BLaER1 treated with 17β-estradiol and CSF1 and Interleukin-3, amounts not matched to agents 10 nM and 100 nM (cell line): ENCODE data around the gene DDX56.

ENCODE experiments used
- H3K27ac ChIP-seq, 11 experiments: shearing (Covaris generic); formaldehyde crosslinking; 2 replicates each; pipeline ENCODE4 v1.8.1; 2022
- H3K27me3 ChIP-seq, 11 experiments: shearing (Covaris generic); formaldehyde crosslinking; 2 replicates each; pipeline ENCODE4 v1.8.1; 2022
- H3K36me3 ChIP-seq, 11 experiments: shearing (Covaris generic); formaldehyde crosslinking; 2 replicates each; pipeline ENCODE4 v1.8.1; 2022
- H3K4me1 ChIP-seq, 10 experiments: shearing (Covaris generic); formaldehyde crosslinking; 2 replicates each; pipeline ENCODE4 v1.8.1; 2022
- H3K4me2 ChIP-seq, 11 experiments: shearing (Covaris generic); formaldehyde crosslinking; 2 replicates each; pipeline ENCODE4 v1.8.1; 2022
- H3K4me3 ChIP-seq, 10 experiments: shearing (Covaris generic); formaldehyde crosslinking; 2 replicates each; pipeline ENCODE4 v1.8.1; 2022
- H3K9ac ChIP-seq, 11 experiments: shearing (Covaris generic); formaldehyde crosslinking; 2 replicates each; pipeline ENCODE4 v1.8.1; 2022
- H3K9me3 ChIP-seq, 11 experiments: shearing (Covaris generic); formaldehyde crosslinking; replicated peaks in 1 of 11; 2 replicates each; pipeline ENCODE4 v1.8.1; 2022
- H4K20me1 ChIP-seq, 11 experiments: shearing (Covaris generic); formaldehyde crosslinking; 2 replicates each; pipeline ENCODE4 v1.8.1; 2022
- Cebpa-rat ChIP-seq, 11 experiments: shearing (Covaris generic); IDR thresholded peaks; 2 replicates each; pipeline ENCODE4 v1.8.1; 2022

The DDX56 gene

GRCh38 chr7:44530990-44531389 lies 42.7 kb downstream of the DDX56 start:
- H3K36me3 ChIP-seq = no peaks in the 10 kb centered on the region
- no peak overlapping the region for H3K27ac ChIP-seq
- peak overlapping the region in 6 of 11 experiments; percentile 6 to 25 (median 16); a peak in 8 of 22 replicates for H3K4me2 ChIP-seq
- H3K9me3 ChIP-seq = peaks cover 15 to 30% (median 23%) of the 10 kb centered on the region in 11 experiments
- H4K20me1 ChIP-seq = no peaks in the 10 kb centered on the region
- no peaks in the 10 kb centered on the region for H3K27me3 ChIP-seq
- no peak for TF ChIP-seq Cebpa-rat (IDR thresholded peaks at IDR 0.05)
- H3K4me3 ChIP-seq = no peak overlapping the region
- peaks cover 0 to 10% (median 8%) of the 10 kb centered on the region in 10 experiments; a peak in 11 of 20 replicates for H3K4me1 ChIP-seq
- no peak overlapping the region for H3K9ac ChIP-seq

GRCh38 chr7:44524811-44525388 lies 48.8 kb downstream of the DDX56 start:
- H3K36me3 ChIP-seq = no peaks in the 10 kb centered on the region
- H3K9me3 ChIP-seq = peaks cover 33 to 50% (median 42%) of the 10 kb centered on the region in 11 experiments
- no peaks in the 10 kb centered on the region for H4K20me1 ChIP-seq
- no peaks in the 10 kb centered on the region for H3K4me1 ChIP-seq
- H3K27ac ChIP-seq = no peak overlapping the region
- no peaks in the 10 kb centered on the region for H3K27me3 ChIP-seq
- H3K9ac ChIP-seq = no peak overlapping the region
- no peak overlapping the region for H3K4me3 ChIP-seq
- TF ChIP-seq Cebpa-rat (IDR thresholded peaks at IDR 0.05) = no peak
- no peak overlapping the region for H3K4me2 ChIP-seq

- no peak overlapping the region for H3K27ac ChIP-seq
- H3K9me3 ChIP-seq = peaks cover 29 to 37% (median 33%) of the 10 kb centered on the region in 11 experiments
- no peak overlapping the region for H3K4me3 ChIP-seq
- no peaks in the 10 kb centered on the region for H3K4me1 ChIP-seq
- H3K36me3 ChIP-seq = no peaks in the 10 kb centered on the region
- H3K27me3 ChIP-seq = no peaks in the 10 kb centered on the region
- H3K4me2 ChIP-seq = no peak overlapping the region
- H3K9ac ChIP-seq = no peak overlapping the region
- TF ChIP-seq Cebpa-rat (IDR thresholded peaks at IDR 0.05) = no peak
- no peaks in the 10 kb centered on the region for H4K20me1 ChIP-seq
Observed at GRCh38 chr7:44522315-44522714, 51.4 kb downstream of the DDX56 start.

GRCh38 chr7:44521347-44522095 lies 52.2 kb downstream of the DDX56 start:
- Histone ChIP-seq H3K27me3 (no peaks in the 10 kb centered on the region), H3K27ac (no peak overlapping the region), H4K20me1 (no peaks in the 10 kb centered on the region; a peak in 1 of 22 replicates), H3K36me3 (no peaks in the 10 kb centered on the region), H3K9ac (no peak overlapping the region), H3K4me1 (no peaks in the 10 kb centered on the region), H3K4me2 (no peak overlapping the region), H3K4me3 (no peak overlapping the region), H3K9me3 (peaks cover 22 to 29% (median 26%) of the 10 kb centered on the region in 11 experiments)
- no peak for TF ChIP-seq Cebpa-rat (IDR thresholded peaks at IDR 0.05)

- no peak for TF ChIP-seq Cebpa-rat (IDR thresholded peaks at IDR 0.05)
- no peak overlapping the region for H3K4me2 ChIP-seq
- H4K20me1 ChIP-seq = no peaks in the 10 kb centered on the region; a peak in 1 of 22 replicates
- H3K27me3 ChIP-seq = no peaks in the 10 kb centered on the region
- no peak overlapping the region for H3K9ac ChIP-seq
- H3K4me3 ChIP-seq = no peak overlapping the region
- peaks cover 14 to 19% (median 16%) of the 10 kb centered on the region in 11 experiments for H3K9me3 ChIP-seq
- peaks cover 0 to 8% (median 3%) of the 10 kb centered on the region in 10 experiments; a peak in 9 of 20 replicates for H3K4me1 ChIP-seq
- no peaks in the 10 kb centered on the region for H3K36me3 ChIP-seq
- H3K27ac ChIP-seq = no peak overlapping the region
Observed at GRCh38 chr7:44520574-44520973, 53.1 kb downstream of the DDX56 start.

- H3K9me3 ChIP-seq = peaks cover 4 to 9% (median 6%) of the 10 kb centered on the region in 11 experiments; a peak in 19 of 22 replicates
Observed at GRCh38 chr7:44519546-44519945, 54.2 kb downstream of the DDX56 start.

GRCh38 chr7:44518761-44519160 lies 54.9 kb downstream of the DDX56 start:
- peaks cover 0 to 15% (median 4%) of the 10 kb centered on the region in 10 experiments; a peak in 9 of 20 replicates for H3K4me1 ChIP-seq
- no peak overlapping the region for H3K27ac ChIP-seq
- no peaks in the 10 kb centered on the region for H3K36me3 ChIP-seq
- no peak overlapping the region for H3K4me3 ChIP-seq
- no peak overlapping the region for H3K9ac ChIP-seq
- 0 out of 22 replicates have a peak, but pooled peaks cover 0 to 1% (median 0%) of the 10 kb centered on the region in 11 experiments for H3K9me3 ChIP-seq
- TF ChIP-seq Cebpa-rat (IDR thresholded peaks at IDR 0.05) = no peak
- H4K20me1 ChIP-seq = no peaks in the 10 kb centered on the region; a peak in 1 of 22 replicates
- H3K27me3 ChIP-seq = no peaks in the 10 kb centered on the region
- H3K4me2 ChIP-seq = no peak overlapping the region

More at GRCh38 chr7:44519546-44519945, 54.2 kb downstream of the DDX56 start:
- no peak overlapping the region for H3K27ac ChIP-seq
- H3K27me3 ChIP-seq = no peaks in the 10 kb centered on the region
- no peak overlapping the region for H3K9ac ChIP-seq
- H4K20me1 ChIP-seq = no peaks in the 10 kb centered on the region; a peak in 1 of 22 replicates
- peaks cover 0 to 15% (median 4%) of the 10 kb centered on the region in 10 experiments; a peak in 9 of 20 replicates for H3K4me1 ChIP-seq
- TF ChIP-seq Cebpa-rat (IDR thresholded peaks at IDR 0.05) = no peak
- no peaks in the 10 kb centered on the region for H3K36me3 ChIP-seq
- H3K4me2 ChIP-seq = no peak overlapping the region
- H3K4me3 ChIP-seq = no peak overlapping the region

GRCh38 chr7:44517175-44517574 lies 56.5 kb downstream of the DDX56 start:
- Histone ChIP-seq H3K27me3 (no peaks in the 10 kb centered on the region), H3K36me3 (no peaks in the 10 kb centered on the region), H3K4me2 (no peak overlapping the region), H3K9me3 (no peaks in the 10 kb centered on the region), H3K27ac (no peak overlapping the region), H3K4me1 (peaks cover 0 to 15% (median 4%) of the 10 kb centered on the region in 10 experiments; a peak in 9 of 20 replicates), H4K20me1 (no peaks in the 10 kb centered on the region; a peak in 1 of 22 replicates), H3K9ac (no peak overlapping the region), H3K4me3 (no peak overlapping the region)
- TF ChIP-seq Cebpa-rat (IDR thresholded peaks at IDR 0.05) = no peak
